Stimulated activated CD8-positive, alpha-beta memory T cell treated with anti-CD3 and anti-CD28 coated beads, Interleukin-2, amount 100 ng/mL, for 1 hour (primary cell): ENCODE results near the gene HFE.
"Not testable (repeated sequence)": the region's sequence is repeated elsewhere in the genome, so short reads cannot be mapped to it uniquely, and the experiment has no call there.

Source experiments
- DNase-seq, 2 donors: peaks; one replicate each; pipeline ENCODE4 v3.0.0-alpha.2; 2020; ENCODE audit warnings: low read depth in 2 of 2

HFE gene

GRCh38 chr6:26087284-26088115, at the start of gene HFE:
HFE (plus strand) TSS chr6:26087429; CDS start chr6:26087441, 12 bp downstream.
- DNase-seq: peak in 1 of 2 donors; percentile 3

GRCh38 chr6:26041946-26042345, 45.3 kb upstream of the HFE start:
- no peak for DNase-seq

GRCh38 chr6:26043384-26044139, 43.7 kb upstream of the HFE start:
- DNase-seq: no peak

- DNase-seq: no peak
These were observed 42.8 kb upstream of the HFE start for GRCh38 chr6:26044140-26045064.

GRCh38 chr6:26045065-26045927, 41.9 kb upstream of the HFE start:
- DNase-seq: peak in 1 of 2 donors; percentile 62

- no peak for DNase-seq
These were observed 41.3 kb upstream of the HFE start for GRCh38 chr6:26045928-26046368.

GRCh38 chr6:26047329-26047728, 39.9 kb upstream of the HFE start:
- DNase-seq: not testable (repeated sequence)

- DNase-seq: no peak
These were observed 38.6 kb upstream of the HFE start for GRCh38 chr6:26048590-26048989.

- no peak for DNase-seq
These were observed 35.4 kb upstream of the HFE start for GRCh38 chr6:26051665-26052310.

- DNase-seq: not testable (repeated sequence)
These were observed 34.4 kb upstream of the HFE start for GRCh38 chr6:26052762-26053250.

GRCh38 chr6:26053992-26054780, 33.0 kb upstream of the HFE start:
- no peak for DNase-seq

GRCh38 chr6:26054781-26055718, 32.2 kb upstream of the HFE start:
- DNase-seq: peak; percentile 62

GRCh38 chr6:26055719-26056582, 31.3 kb upstream of the HFE start:
- peak; percentile 62 to 64 for DNase-seq

- DNase-seq: no peak
These were observed 30.5 kb upstream of the HFE start for GRCh38 chr6:26056583-26057350.

- no peak for DNase-seq
These were observed 29.3 kb upstream of the HFE start for GRCh38 chr6:26057899-26058298.

- not testable (repeated sequence) for DNase-seq
These were observed 28.7 kb upstream of the HFE start for GRCh38 chr6:26058477-26059033.
